Nephron (organoid): ENCODE measurements around the gene STX11.
"Not testable (repeated sequence)": the region's sequence is repeated elsewhere in the genome, so short reads cannot be mapped to it uniquely, and the experiment has no call there.

Experiments used
- H3K27ac Mint-ChIP-seq, 3 experiments: 2 replicates each; pipeline ENCODE4 v1.8.0; 2020; ENCODE audit warnings: mixed read lengths in 3 of 3, mild to moderate bottlenecking in 2 of 3, moderate library complexity in 1 of 3
- H3K27me3 Mint-ChIP-seq: 2 replicates; pipeline ENCODE4 v1.8.0; 2021; ENCODE audit warnings: low read depth, mild to moderate bottlenecking, moderate library complexity, mixed read lengths
- H3K36me3 Mint-ChIP-seq: 2 replicates; pipeline ENCODE4 v1.8.0; 2020; ENCODE audit warnings: low read depth, mixed read lengths
- H3K4me1 Mint-ChIP-seq: 2 replicates; pipeline ENCODE4 v1.8.0; 2020; ENCODE audit warnings: mixed read lengths
- H3K4me3 Mint-ChIP-seq, 3 experiments: 2 replicates each; pipeline ENCODE4 v1.8.0; 2020; ENCODE audit warnings: mild to moderate bottlenecking in 3 of 3, mixed read lengths in 3 of 3, moderate library complexity in 2 of 3
- H3K9me3 Mint-ChIP-seq: 2 replicates; pipeline ENCODE4 v1.8.0; 2020; ENCODE audit warnings: mixed read lengths
- TF ChIP-seq, protein P1 (sequence below), 3 experiments: fragments of 200-600 bp; sonication (generic); IDR thresholded peaks; one replicate each; pipeline ENCODE4 v1.5.0; 2021; ENCODE audit warnings: antibody characterized with exemption in 3 of 3; ENCODE audit not compliant: unreplicated experiment in 3 of 3

The STX11 gene

DNA sequence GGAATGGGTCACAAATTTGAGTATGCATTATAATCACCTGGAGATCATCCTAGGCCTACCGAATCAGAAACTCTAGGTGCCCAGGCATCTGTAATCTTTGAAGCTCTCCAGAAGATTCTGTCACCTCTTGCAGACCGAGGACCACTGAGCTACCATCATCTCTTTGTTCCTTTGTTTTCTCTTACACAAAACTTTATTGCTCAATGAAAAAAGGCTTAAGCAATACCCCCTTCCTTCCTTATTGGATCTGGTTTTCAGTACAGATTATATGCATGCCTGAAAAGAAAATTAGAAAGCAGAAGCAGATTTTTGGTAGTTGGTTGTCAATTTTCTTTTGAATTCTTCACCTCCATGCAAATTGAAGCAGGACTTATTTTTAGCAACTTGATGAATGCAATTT lies 31.3 kb downstream of the STX11 start:
- Mint-ChIP-seq H3K36me3 (no peaks in the 10 kb centered on the region), H3K4me3 (no peak overlapping the region), H3K27me3 (peaks cover 4% of the 10 kb centered on the region), H3K9me3 (no peaks in the 10 kb centered on the region), H3K27ac (no peak overlapping the region), H3K4me1 (peaks cover 5% of the 10 kb centered on the region)
- TF ChIP-seq, protein P1, sequence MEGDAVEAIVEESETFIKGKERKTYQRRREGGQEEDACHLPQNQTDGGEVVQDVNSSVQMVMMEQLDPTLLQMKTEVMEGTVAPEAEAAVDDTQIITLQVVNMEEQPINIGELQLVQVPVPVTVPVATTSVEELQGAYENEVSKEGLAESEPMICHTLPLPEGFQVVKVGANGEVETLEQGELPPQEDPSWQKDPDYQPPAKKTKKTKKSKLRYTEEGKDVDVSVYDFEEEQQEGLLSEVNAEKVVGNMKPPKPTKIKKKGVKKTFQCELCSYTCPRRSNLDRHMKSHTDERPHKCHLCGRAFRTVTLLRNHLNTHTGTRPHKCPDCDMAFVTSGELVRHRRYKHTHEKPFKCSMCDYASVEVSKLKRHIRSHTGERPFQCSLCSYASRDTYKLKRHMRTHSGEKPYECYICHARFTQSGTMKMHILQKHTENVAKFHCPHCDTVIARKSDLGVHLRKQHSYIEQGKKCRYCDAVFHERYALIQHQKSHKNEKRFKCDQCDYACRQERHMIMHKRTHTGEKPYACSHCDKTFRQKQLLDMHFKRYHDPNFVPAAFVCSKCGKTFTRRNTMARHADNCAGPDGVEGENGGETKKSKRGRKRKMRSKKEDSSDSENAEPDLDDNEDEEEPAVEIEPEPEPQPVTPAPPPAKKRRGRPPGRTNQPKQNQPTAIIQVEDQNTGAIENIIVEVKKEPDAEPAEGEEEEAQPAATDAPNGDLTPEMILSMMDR (IDR thresholded peaks at IDR 0.05; ENCODE audit: unreplicated experiment in 3 of 3): no peak

DNA sequence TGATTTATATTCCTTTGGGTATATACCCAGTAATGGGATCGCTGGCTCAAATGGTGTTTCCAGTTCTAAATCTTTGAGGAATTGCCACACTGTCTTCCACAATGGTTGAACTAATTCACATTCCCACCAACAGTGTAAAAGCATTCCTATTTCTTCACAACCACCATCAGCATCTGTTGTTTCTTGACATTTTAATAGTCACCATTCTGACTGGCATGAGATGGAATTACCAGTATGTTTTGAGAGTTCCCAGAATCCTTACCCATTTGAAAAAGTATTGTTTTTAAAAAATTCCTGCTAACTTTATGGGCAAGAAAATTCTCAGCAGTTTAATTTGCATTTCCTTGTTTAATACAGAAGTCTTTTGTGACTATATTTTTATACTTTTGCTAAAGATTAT lies 33.9 kb downstream of the STX11 start:
- H3K4me3 Mint-ChIP-seq, H3K9me3 Mint-ChIP-seq, H3K27ac Mint-ChIP-seq, H3K36me3 Mint-ChIP-seq, H3K27me3 Mint-ChIP-seq, H3K4me1 Mint-ChIP-seq: not testable (repeated sequence)

DNA sequence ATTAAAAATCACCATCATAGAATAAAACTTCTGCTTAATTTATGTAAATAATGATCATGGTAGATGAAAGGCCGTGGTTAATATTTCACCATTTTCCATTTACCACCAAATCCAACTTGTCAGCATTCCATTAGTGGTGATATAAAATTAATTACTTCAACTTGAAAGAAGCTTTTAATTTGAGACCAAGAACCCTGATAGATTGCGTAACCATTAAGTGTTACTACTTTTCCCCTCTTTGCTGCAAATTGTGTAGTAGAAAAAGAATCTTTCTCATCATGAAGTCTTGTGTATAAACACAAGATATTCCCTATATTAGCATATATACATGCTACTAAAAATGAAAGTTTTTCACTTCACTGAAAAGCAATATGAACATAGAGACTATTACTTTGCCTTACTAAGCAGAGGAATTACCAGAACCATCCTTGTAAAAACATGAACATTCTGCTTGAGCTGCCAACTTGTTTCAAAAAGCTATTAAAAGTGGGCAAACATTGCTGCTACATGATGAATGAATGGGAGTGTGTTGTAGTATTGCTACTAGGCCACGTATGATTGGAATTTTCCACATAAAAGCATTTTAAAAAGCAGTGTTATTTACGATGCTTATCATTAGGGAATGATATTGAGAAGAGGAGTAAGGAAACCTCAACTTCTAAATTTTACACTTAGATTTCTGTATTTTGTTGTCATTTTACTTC lies 35.0 kb downstream of the STX11 start:
- H3K27ac Mint-ChIP-seq: no peak overlapping the region
- no peak overlapping the region for H3K4me3 Mint-ChIP-seq
- TF ChIP-seq, protein P1 (IDR thresholded peaks at IDR 0.05; ENCODE audit: unreplicated experiment in 3 of 3): no peak
- H3K36me3 Mint-ChIP-seq: no peaks in the 10 kb centered on the region
- H3K4me1 Mint-ChIP-seq: peaks cover 13% of the 10 kb centered on the region
- no peaks in the 10 kb centered on the region for H3K27me3 Mint-ChIP-seq
- no peaks in the 10 kb centered on the region for H3K9me3 Mint-ChIP-seq

DNA sequence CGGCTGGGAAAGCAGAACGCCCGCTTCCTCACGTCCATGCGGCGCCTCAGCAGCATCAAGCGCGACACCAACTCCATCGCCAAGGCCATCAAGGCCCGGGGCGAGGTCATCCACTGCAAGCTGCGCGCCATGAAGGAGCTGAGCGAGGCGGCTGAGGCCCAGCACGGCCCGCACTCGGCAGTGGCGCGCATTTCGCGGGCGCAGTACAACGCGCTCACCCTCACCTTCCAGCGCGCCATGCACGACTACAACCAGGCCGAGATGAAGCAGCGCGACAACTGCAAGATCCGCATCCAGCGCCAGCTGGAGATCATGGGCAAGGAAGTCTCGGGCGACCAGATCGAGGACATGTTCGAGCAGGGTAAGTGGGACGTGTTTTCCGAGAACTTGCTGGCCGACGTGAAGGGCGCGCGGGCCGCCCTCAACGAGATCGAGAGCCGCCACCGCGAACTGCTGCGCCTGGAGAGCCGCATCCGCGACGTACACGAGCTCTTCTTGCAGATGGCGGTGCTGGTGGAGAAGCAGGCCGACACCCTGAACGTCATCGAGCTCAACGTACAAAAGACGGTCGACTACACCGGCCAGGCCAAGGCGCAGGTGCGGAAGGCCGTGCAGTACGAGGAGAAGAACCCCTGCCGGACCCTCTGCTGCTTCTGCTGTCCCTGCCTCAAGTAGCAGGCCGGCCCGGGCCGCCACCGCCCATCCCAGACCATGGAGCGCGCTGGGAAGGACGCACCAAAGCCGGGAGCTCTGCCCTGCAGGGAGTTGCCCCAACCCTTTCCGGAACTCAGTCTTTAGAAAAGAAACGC lies 36.7 kb downstream of the STX11 start:
- H3K27me3 Mint-ChIP-seq: no peaks in the 10 kb centered on the region
- no peaks in the 10 kb centered on the region for H3K9me3 Mint-ChIP-seq
- TF ChIP-seq, protein P1 (IDR thresholded peaks at IDR 0.05; ENCODE audit: unreplicated experiment in 3 of 3): no peak
- H3K4me1 Mint-ChIP-seq: peaks cover 13% of the 10 kb centered on the region
- no peaks in the 10 kb centered on the region for H3K36me3 Mint-ChIP-seq
- no peak overlapping the region for H3K4me3 Mint-ChIP-seq
- H3K27ac Mint-ChIP-seq: no peak overlapping the region

DNA sequence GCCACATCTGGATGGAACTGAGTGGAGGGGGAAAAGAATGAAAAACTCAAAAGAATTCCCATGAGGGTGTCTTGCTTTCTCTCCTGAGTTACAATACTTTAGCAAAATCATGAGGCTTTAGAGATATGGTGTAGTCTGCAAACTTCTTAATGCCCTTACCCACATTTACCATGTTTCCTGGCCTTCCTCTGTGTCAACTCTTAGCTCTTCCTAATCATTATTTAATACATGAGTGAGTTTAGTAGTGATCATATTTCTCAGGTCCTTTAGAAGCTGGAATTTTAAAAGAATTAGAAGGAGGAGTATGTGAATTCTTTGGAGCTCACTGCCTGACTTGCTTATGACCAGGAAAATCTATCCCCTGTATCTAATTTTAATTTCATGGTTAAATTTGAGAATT lies 39.0 kb downstream of the STX11 start:
- TF ChIP-seq, protein P1 (IDR thresholded peaks at IDR 0.05; ENCODE audit: unreplicated experiment in 3 of 3): no peak
- Mint-ChIP-seq H3K27me3 (no peaks in the 10 kb centered on the region), H3K27ac (peak overlapping the region; percentile 9 to 72 (median 22)), H3K4me1 (peaks cover 20% of the 10 kb centered on the region), H3K4me3 (no peak overlapping the region), H3K9me3 (no peaks in the 10 kb centered on the region), H3K36me3 (no peaks in the 10 kb centered on the region)

DNA sequence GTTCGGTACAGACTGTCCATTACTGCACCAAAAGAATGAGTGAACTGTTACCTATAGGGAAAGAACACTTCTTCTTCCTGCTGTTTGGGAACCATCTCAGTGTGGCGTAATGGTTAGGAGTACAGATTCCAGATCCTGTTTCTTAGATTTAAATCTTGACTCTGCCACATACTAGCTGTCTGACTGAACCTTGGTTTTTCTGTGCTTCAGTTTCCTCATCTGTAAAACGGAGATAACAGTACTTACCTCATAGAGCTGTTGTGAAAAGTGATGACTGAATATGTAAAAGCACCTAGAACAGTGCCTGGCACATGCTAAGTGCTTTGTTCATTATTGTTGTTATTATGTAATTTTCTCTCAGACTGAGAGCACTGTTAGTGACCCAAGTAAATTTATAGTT lies 39.8 kb downstream of the STX11 start:
- Mint-ChIP-seq H3K27me3 (no peaks in the 10 kb centered on the region), H3K4me1 (peaks cover 21% of the 10 kb centered on the region), H3K9me3 (no peaks in the 10 kb centered on the region), H3K4me3 (no peak overlapping the region), H3K27ac (no peak overlapping the region), H3K36me3 (no peaks in the 10 kb centered on the region)
- TF ChIP-seq, protein P1 (IDR thresholded peaks at IDR 0.05; ENCODE audit: unreplicated experiment in 3 of 3): no peak
